ENCODE data around the gene MS4A6E.

Gene MS4A6E

DNA sequence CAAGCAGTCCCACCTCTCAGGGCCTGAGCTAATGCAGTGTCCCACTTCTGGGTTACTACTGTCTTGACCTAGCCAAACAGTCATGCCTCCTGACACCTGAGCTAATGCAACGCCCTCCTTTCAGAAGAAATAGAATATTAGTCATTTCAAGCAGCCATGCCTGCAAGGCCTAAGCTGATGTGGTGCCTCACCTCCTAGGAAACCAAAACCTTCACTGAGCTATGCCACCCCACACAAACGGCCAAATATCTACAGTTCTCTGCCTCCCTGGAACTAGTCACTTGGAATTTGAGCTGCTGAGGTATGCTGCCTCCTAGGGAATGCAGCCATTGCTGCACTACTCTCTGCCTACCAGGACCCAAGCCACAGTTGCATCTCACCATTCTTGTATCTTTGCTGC, 8.3 kb upstream of the MS4A6E start:
- CTCF ChIA-PET = interaction anchor here (0.5 to 1.5 kb wide), 2 partner anchors 26 to 54 kb away, joined by 3 to 4 read pairs; no protein-coding TSS in a partner anchor

GRCh38 chr11:60321051-60321450, 6.0 kb upstream of the MS4A6E start:
- no peak overlapping the region for H3K4me3 ChIP-seq (ENCODE audit: low read depth, low read length)
- ChIA-PET CTCF (no interaction called here), POLR2A (no interaction called here)
- H3K36me3 ChIP-seq (ENCODE audit: control insufficient read depth in 2 of 2, insufficient read depth in 1 of 2, low read length in 2 of 2) = no peaks in the 10 kb centered on the region
- H3K4me1 ChIP-seq (ENCODE audit: control insufficient read depth, insufficient read depth, low read length) = no peaks in the 10 kb centered on the region
- TF ChIP-seq ZNF677 (tag by site-specific recombination; IDR thresholded peaks at IDR 0.05) (no peak), ZBTB6 (tag by site-specific recombination; IDR thresholded peaks at IDR 0.05) (no peak), ZNF169 (tag by site-specific recombination; IDR thresholded peaks at IDR 0.05) (no peak), ZNF544 (tag by site-specific recombination; IDR thresholded peaks at IDR 0.05) (no peak), ZNF664 (tag by site-specific recombination; IDR thresholded peaks at IDR 0.05) (no peak), CTCF (tag by site-specific recombination; IDR thresholded peaks at IDR 0.05) (no peak), RBAK (tag by site-specific recombination; IDR thresholded peaks at IDR 0.05) (no peak), ZNF16 (tag by site-specific recombination; IDR thresholded peaks at IDR 0.05; ENCODE audit: low read depth) (no peak), SCRT1 (tag by site-specific recombination; IDR thresholded peaks at IDR 0.05; ENCODE audit: borderline replicate concordance) (no peak)
- H3K9me3 ChIP-seq (ENCODE audit: control insufficient read depth, insufficient read depth, low read depth, low read length) = no peaks in the 10 kb centered on the region
- H3K27ac ChIP-seq (ENCODE audit: extremely low read depth, low read depth, low read length) = no peak overlapping the region

More for the DNA sequence above, 8.3 kb upstream of the MS4A6E start:
- Histone ChIP-seq H3K4me3 (ENCODE audit: low read depth, low read length) (no peak overlapping the region), H3K36me3 (ENCODE audit: control insufficient read depth in 2 of 2, insufficient read depth in 1 of 2, low read length in 2 of 2) (no peaks in the 10 kb centered on the region), H3K4me1 (ENCODE audit: control insufficient read depth, insufficient read depth, low read length) (no peaks in the 10 kb centered on the region), H3K9me3 (ENCODE audit: control insufficient read depth, insufficient read depth, low read depth, low read length) (no peaks in the 10 kb centered on the region), H3K27ac (ENCODE audit: extremely low read depth, low read depth, low read length) (no peak overlapping the region)
- POLR2A ChIA-PET = no interaction called here
- TF ChIP-seq ZNF175 (tag by site-specific recombination; IDR thresholded peaks at IDR 0.05) = no peak
- TF ChIP-seq ZNF571 (tag by site-specific recombination; IDR thresholded peaks at IDR 0.05) = no peak
- no peak for TF ChIP-seq ZNF513 (tag by site-specific recombination; IDR thresholded peaks at IDR 0.05)
- no peak for TF ChIP-seq ZNF626 (tag by site-specific recombination; IDR thresholded peaks at IDR 0.05)
- no peak for TF ChIP-seq ZNF202 (tag by site-specific recombination; IDR thresholded peaks at IDR 0.05; ENCODE audit: borderline replicate concordance)
- TF ChIP-seq, protein P1, sequence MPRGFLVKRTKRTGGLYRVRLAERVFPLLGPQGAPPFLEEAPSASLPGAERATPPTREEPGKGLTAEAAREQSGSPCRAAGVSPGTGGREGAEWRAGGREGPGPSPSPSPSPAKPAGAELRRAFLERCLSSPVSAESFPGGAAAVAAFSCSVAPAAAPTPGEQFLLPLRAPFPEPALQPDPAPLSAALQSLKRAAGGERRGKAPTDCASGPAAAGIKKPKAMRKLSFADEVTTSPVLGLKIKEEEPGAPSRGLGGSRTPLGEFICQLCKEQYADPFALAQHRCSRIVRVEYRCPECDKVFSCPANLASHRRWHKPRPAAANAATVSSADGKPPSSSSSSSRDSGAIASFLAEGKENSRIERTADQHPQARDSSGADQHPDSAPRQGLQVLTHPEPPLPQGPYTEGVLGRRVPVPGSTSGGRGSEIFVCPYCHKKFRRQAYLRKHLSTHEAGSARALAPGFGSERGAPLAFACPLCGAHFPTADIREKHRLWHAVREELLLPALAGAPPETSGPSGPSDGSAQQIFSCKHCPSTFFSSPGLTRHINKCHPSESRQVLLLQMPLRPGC (tag by site-specific recombination; IDR thresholded peaks at IDR 0.05) = no peak
- no peak for TF ChIP-seq ZNF239 (tag by site-specific recombination; IDR thresholded peaks at IDR 0.05)
- no peak for TF ChIP-seq KLF9 (tag by site-specific recombination; IDR thresholded peaks at IDR 0.05; ENCODE audit: low read depth)
- TF ChIP-seq, protein P2, sequence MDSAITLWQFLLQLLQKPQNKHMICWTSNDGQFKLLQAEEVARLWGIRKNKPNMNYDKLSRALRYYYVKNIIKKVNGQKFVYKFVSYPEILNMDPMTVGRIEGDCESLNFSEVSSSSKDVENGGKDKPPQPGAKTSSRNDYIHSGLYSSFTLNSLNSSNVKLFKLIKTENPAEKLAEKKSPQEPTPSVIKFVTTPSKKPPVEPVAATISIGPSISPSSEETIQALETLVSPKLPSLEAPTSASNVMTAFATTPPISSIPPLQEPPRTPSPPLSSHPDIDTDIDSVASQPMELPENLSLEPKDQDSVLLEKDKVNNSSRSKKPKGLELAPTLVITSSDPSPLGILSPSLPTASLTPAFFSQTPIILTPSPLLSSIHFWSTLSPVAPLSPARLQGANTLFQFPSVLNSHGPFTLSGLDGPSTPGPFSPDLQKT (IDR thresholded peaks at IDR 0.05; ENCODE audit: borderline replicate concordance, low read depth, low read length) = no peak
- TF ChIP-seq SP3 (tag by site-specific recombination; IDR thresholded peaks at IDR 0.05) = no peak
- no peak for TF ChIP-seq ZNF707 (tag by site-specific recombination; IDR thresholded peaks at IDR 0.05)

All from HEK293 (cell line).